NCI-H2081 (cell line): Measurements from ENCODE around the gene HSPA6.
"Not testable (repeated sequence)": the region's sequence is repeated elsewhere in the genome, so short reads cannot be mapped to it uniquely, and the experiment has no call there.

ENCODE experiments used
- DNase-seq, 2 experiments: peaks; one replicate each; lab custom pipeline; 2025; lab: John Stamatoyannopoulos, UW

Gene HSPA6

DNA sequence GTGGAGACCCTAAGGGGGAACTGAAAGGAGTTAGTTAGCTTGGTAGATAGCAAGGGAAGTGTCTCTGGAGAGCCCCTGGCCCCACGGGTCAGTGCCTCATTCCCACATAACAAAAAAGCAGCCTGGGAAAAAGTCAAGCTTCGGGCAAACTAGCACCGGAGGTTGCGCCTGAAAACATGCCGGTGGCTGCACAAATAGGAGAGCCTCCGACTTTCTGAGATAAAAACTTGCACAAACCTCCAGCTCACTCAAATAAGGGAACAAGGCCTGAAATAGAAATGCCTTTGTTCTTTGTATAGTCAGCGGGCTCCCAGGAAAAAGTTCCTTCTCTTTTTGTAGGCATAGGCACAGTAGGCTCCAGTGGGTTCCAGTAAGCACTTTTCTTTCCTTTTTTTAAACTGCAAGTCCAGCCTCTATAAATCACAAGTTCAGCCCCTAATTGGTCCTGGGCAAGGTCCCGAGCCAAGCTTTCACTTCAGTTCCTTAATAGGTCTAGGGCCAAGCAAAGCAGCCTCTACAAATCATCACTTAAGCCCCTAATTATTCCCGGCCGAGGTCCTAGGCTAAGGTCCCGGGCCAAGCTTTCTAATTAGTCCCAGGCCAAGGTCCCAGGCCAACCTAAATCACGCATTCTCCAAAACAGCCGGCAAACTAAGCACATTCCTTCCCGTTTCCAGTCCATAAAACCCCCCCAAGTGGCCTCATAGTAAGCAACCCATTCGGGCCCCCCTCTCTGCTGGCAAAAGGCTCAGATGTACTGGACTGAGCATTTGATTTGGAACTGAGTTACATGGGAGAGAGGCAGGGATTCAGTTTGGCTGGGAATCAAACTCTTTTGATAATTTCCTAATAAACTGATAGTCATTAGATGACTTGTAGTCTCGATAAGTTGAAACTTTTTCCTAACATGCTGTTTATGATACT is 8.6 kb downstream of the HSPA6 start:
- not testable (repeated sequence) for DNase-seq

DNA sequence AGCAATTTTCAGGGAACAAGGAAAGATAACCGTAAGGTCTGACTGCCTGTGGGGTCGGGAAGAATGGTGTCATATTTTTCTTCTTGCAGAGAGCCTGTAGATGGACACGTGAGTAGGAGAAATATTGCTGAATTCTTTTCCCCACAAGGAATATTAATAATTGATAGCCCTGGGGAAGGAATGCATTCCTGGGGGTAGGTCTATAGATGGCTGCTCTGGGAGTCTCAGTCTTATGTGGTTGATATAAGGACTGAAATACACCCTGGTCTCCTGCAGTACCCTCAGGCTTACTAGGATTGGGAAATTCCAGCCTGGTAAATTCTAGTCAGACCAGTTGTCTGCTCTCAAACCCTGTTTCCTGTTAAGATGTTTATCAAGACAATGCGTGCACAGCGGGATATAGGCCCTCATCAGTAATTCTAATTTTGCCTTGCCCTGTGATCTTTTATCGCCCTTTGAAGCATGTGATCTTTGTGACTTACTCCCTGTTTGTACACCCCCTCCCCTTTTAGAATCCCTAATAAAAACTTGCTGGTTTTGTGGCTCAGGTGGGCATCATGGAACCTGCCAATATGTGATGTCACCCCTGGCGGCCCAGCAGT is 12.8 kb downstream of the HSPA6 start:
- not testable (repeated sequence) for DNase-seq

DNA sequence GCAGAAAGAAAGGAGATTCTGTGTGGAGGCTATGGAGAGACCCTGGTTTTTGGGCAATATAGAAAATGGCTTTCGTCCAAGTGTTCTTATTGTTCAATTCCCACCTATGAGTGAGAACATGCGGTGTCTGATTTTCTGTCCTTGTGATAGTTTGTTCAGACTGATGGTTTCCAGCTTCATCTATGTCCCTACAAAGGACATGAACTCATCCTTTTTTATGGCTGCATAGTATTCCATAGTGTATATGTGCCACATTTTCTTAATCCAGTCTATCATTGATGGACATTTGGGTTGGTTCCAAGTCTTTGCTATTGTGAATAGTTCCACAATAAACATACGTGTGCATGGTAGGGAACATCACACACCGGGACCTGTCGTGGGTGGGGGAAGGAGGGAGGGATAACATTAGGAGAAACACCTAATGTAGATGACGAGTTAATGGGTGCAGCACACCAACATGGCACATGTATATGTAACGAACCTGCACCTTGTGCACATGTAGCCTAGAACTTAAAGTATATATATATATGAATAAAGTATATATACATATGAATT is 14.7 kb downstream of the HSPA6 start:
- not testable (repeated sequence) for DNase-seq

DNA sequence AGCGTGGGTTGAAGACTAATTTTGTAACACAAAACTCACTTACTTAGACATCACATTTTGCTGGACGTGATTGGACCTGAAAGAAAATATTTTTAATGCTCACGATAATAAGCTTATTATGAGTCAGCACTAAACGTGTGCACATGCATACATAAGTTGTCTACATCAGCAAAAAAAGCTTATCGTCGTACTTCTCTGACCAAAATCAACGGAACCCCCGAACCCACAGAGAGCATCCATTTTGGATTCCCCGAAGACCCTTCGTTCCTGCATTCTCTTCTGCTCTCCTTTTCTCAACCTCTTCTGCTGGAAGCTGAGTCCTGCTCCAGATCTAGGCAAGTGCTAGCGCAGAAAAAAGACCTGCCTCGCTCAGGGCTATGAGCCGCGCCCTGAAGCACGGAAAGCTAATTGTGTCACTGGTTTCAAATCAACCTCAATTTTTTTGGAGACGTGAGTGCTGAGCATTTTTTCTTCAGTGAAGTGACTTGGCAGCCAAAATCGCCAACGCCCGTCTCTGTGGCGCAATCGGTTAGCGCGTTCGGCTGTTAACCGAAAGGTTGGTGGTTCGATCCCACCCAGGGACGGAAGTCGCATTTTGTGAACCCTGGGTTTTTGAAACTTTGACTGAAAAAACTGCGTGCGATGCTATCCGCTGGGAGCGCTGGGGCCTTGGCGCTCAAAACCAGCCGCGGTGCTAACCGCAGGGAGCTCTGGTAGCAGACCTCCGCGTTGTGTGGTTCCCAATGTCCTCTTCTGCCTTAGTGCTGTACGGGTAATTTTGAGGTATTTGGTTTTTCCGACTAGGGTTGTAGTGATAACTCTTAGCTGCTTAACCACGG is 15.6 kb downstream of the HSPA6 start:
- peak; percentile 83 to 90 for DNase-seq

DNA sequence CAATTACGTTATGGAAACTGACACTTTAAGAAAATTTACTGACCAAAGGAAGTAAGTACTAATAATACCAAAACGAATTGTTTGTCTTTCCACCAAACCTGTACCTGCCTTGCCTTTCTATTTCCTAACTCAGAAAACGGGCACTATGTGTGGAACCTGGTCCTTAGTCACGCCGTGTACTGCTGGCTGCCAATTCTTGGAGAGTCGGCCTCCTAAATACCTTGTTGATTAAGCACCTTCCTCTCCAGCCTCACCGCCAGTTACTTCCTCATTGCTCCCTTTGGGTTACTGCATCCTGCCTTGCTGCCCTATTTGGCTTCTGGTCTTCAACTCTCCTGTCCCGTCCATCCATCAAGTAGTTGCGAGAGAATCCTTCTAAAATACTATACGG is 16.2 kb downstream of the HSPA6 start:
- DNase-seq, result not testable (repeated sequence)

DNA sequence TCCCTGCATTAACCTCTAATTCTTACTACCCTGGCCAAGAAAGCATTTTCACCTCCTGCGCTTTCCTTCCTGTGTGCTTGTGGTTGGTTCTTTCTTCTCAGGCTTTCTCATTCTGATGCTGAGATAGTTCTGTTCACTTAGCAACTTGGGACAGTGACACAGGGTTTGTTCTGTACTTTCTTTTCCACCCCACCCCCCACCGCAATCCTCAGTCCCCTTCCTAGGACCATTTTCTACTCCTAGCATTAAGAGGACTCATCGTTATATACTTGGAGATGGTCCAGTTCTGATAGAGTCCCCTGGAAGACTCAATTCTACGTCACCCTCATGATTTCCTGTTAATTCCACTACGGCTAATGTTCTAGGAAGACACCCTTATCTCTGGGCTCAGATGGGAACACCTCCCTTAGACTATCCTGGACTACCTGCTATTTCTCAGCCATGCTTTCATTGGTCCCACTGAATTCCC is 17.8 kb downstream of the HSPA6 start:
- DNase-seq, result not testable (repeated sequence)

DNA sequence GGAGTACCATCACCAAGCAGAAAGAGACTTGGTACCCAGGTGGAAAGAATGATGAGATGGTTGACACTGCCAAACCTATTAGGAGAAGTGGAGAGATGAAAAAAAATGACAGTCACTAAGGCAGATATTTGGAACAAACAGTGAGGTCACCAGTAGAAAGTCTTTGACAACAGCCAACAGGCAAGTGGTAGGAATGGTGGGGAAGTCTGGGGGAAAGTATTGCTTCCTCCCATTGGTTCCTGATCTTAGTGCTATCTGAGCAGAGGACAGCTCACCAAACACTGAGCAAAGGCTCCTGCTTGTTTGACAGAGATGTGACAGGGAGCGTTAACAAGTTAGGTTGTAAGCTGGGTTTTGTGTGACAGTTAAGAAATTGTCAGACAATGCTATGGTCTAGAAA is 18.8 kb downstream of the HSPA6 start:
- DNase-seq, result not testable (repeated sequence)

DNA sequence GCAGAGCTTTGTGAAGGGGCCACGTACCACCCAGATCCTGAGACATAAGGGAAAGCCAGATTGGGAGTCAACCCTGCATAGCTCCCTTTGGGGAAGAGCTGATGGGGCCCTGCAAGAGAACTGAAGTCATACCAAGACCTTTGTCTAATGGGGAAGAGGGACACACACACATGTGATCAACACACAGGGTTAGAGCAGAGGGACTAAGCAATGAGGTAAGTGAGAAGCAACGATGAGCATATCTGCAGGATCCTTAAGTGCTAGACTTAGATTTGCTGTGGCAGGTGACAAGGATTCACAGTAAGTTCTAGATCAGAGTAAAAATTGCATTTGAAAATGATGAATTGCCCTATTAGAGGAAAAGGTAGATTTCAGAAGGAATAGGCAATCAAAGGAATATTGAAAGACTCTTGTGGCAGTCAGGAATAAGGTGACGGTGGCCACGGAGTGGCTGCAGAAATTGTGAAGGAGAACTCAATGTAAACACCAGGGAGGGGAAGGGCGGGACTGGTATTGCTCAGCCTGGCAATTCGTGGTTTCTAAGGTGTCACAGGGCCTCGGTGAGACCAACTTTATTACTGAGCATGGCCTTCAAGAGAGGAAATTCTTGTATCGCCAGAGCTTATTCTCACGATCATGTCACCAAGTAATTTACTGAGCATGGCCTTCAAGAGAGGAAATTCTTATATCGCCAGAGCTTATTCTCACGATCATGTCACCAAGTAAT is 20.8 kb downstream of the HSPA6 start:
- DNase-seq, result not testable (repeated sequence)

DNA sequence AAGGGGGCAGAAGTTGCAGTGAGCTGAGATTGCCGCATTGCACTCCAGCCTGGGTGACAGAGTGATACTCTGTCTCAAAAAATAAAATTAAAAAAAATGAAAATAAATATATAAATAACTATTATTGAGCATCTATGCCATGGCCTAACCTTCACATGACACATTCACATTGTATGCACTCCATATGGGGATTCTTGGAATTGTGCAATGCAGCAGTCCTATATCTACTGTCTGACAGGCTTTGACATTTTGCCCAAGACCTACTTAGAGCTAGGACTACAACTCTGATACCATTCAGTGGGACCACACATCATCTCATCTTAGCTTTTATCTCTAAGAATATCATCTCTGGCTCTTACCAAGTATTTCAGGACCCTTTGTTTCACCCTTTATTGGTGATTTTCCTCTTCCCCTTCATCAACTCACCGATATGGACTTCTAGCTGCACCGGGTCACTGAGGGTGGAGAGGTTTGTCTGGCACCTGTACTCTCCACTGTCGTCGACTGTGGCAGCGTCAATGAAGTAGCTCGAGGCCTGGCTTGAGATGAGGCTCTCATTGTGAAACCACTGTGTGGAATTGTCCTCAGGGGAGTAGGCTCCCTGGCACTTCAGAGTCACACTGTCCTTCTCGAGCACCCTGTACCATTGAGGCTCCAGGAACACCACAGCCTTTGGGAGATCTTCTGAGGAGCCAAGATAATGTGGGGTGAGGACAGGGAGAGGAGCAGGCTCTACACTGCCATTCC is 23.8 kb downstream of the HSPA6 start:
- not testable (repeated sequence) for DNase-seq

DNA sequence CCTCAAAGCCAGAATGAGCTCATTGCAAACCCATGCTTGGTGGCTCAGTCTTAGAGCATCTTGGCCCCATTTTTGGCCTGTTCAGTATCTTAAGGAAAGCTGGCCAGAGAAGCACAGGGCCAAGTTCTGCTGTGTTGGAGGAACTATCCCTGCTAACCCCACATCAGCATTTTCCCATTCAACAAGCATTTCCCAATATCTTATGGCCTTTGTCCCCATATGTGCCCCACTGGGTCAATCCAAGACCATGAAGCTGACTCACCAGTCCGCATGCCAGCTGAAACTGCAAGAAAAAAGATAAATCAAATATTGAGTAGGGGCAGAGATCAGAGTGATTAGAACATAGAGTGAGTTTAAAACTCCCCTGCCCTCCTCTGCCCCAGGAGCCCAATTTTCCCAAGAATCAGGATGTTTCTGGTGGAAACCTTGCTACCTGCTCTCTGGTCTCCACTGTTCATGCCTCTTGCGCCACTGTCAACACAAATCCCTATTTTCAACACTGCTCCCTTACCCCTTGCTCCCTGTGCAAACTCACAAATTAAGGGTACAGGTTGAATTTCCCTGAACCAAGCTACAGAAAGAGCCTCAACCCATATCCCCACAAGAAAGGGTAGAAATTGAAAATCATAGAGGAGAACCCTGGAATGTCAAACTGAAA is 24.5 kb downstream of the HSPA6 start:
- not testable (repeated sequence) for DNase-seq

DNA sequence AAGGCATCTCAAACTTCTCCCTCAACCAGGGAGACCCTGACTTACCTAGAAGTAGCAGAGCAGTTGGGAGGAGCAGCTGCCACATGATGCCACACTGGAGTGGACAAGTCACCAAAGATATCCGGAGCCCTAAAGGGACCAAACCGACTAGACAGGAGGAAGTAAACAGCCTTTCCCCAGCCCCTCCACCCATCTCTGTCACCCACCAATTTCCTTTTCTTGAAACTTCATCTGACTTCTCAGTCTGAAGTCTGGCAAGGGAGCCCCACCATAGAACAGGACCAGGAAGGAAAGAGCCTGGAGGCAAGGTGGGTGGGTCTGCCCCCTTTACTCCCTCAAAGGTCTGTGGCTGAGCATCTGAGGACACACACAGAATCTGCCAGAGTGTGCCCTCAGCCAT is 25.3 kb downstream of the HSPA6 start, which contains the start of gene FCGR3A:
Gene FCGR3A (minus strand): TSS at position 167 of the 400 bp plus-strand sequence. CDS start 82 bp downstream, at position 85.
- no peak for DNase-seq

DNA sequence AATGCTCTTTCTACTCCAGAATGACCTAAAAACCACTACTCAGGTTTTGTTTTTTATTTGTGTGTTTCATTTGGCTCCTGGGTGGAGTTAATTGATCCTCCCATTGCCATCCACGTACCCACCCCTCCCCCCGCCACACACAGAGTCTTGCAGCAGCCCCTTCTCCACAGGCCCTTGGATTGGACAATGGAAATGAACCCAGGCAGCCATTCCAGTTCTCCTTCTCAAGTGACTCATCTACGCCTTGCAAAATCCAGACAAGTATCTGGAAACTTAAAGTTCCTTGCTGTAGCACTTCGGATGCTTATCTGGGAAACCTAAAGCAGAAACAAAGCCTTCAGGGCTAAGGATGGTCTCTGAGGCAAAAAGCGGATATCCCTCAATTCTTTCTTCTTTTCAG is 26.6 kb downstream of the HSPA6 start:
- not testable (repeated sequence) for DNase-seq

DNA sequence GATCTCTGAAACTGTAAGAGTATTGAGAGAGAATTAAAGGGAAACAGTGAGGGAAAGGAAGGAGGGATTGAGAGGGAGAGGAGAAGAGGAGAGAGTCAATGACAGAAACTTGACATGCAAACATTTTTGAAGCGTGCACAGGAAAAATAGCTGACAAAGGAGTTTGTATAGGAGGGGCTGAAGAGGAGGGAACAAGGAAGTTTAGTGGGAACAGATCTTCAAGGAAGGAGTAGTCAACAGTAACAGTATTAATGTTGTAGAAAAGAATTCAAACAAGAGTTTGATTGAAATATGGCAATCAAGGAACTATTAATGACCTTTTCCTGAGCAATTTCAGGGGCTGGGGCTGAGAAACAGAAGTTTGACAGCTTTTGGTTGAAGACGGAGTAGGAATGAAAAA is 29.3 kb downstream of the HSPA6 start:
- DNase-seq, result not testable (repeated sequence)

DNA sequence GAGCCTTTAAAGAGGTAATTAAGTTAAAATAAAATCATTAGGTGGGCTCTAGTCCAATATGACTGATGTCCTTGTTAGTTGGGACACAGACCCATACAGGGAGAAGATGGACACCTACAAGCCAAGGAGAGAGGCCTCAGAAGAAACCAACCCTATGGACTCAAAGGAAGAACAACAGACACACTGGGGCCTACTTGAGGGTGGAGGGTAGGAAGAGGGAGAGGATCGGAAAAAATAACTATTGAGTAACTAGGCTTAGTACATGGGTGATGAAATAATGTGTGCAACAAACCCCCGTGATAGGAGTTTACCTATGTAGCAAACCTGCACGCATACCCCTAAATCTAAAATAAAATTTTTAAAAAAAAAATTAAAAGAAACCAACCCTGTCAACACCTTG is 30.0 kb downstream of the HSPA6 start:
- DNase-seq, result not testable (repeated sequence)

DNA sequence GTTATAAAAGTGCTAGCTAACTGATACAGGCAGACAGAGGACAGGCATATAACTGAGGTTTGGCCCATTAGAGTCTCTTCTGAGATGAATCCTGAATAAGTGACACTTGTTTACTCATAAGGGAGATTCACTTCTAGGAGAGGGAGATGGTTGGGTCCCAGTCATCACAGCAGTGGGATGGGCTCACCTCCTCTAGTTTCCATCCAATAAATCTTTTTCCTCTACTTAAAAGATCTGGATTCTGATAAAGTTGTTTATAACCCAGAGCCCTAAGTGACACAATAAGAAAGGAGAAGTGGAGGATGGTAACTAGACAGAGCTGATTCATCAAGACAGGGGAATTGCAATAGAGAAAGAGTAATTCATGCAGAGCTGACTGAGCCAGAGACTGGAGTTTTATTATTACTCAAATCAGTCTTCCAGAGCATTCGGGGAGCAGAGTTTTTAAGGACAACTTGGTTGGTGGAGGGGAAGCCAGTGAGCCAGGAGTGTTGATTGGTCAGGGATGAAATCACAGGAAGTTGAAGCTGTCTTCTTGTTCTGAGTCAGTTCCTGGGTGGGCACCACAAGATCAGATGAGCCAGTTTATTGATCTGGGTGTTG is 30.6 kb downstream of the HSPA6 start:
- not testable (repeated sequence) for DNase-seq

DNA sequence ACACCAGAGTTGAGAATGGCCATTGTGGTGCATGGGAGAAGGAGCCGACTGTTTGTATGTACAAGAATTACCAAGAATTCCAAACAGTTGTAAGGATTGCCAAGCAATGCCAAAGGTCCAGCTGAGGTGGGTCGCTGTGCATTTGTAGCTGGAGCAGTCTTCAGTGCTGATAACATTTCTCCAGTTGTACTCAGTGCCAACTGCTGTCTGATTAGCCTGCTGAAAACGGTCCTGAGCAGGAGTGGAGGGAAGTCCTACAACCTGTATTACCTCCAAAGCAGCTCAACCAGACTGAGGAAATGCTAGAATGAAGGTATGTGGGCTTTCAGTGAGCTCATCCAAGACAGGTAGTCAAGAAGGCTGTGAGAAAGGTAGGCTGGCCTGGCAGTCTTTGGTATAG is 31.8 kb downstream of the HSPA6 start:
- DNase-seq, result not testable (repeated sequence)

DNA sequence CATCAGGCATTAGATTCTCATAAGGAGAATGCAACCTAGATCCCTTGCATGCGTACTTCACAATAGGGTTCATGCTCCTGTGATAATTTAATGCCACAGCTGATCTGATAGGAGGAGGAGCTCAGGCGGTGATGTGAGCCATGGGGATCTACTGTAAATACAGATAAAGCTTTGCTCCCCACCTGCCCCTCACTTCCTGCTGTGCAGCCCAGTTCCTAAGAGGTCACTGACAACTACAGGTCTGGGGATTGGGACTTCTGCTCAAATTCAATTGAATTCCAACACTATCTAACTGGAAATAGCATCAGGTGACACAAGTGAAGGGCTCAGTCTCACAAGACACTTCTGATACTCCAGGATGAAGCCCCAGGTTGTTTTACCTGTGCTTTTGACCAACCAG is 32.6 kb downstream of the HSPA6 start:
- not testable (repeated sequence) for DNase-seq

DNA sequence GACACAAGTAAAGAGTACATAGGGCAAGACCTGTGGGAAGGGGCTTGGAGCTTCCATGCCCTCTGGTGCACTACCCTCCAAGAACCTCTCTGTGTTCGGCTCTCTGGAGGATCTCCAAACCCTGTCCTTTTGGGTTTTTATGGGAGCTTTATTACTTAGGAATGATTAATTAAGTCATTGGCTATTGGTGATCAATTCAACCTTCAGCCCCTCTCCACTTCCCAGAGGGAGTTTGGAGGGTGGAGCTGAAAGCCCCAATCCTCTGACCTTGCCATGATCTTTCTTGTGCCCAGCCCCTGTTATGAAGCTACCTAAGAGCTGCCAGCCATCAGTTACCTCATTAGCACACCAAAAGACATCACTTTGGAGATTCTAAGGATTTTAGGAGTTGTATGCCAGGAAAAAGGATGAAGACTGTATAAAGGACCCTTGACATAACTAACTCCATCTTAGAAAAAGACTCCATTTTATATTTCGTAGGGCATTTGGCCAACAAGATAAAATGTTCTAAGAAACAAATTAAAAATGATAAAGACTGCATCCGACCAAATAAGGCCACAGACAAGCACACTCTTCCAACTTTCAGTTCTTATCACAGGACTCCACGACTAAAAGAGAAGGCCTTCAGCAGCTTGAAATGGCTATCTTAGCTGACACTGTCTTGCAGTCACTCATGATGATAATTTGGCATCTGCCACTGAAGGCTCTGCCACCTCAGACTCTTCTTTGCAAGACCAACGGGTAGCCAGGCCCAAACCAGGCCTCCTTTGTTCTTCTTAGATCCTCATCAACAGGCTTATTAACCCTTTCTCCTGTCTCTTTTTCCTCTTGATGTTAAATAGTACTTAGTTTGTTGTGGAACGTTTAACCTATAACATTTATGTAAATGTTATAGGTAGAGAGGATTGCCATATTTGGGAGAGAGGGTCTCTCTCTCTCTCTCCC is 33.4 kb downstream of the HSPA6 start:
- DNase-seq, result not testable (repeated sequence)
